SW 1271 (cell line): ENCODE results near the gene TEX14.

Experiments used
- DNase-seq, 2 experiments: peaks; one replicate each; lab custom pipeline; 2025; lab: John Stamatoyannopoulos, UW

TEX14 gene

DNA sequence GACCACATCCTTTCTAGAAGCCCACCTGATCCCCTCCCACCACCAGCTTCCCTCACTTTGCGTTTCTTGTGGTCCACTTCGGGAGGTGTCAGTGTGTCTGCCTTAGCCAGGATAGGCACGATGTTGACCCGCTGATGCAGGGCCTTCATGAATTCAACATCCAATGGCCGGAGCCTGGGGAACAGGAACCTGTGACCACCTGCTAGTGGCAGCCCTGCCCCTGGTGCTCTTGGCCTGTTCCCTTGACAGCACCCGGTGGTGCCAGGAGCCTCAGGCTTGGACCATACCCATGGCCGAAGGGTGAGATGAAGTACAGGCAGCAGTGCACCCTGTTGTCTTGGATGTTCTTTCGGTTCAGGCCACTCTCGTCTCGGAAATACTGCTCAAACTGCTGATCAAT is 170.2 kb downstream of the TEX14 start:
- DNase-seq = peak in 1 of 2 experiments; percentile 13

DNA sequence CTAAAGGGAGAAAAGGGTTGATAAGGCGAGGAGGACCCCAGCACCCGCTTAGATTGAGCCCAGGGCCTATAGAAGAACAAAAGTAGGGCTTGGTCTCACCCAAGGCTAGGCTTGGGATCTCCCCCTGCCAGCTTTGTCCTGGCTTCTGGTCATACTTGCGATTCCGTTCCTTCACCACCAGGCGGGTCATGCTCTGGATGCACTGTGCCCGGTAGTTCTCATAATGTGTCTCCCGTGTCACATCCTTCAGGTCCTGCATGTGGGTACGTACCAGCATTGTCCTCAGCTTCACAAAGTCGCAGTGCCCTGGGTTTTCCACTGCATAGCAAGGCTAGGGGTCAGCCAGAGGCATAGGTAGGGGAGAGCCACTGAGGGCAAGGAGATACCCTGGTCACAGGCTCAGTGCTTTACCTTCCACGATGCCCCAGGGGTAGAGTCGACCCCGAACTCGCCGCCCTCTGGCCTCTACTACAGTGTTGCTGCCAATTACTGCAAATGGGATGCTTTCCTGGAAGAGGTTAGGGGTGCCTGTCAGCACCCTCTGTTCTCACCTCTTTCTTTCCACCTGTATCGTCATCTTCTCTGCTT is 170.9 kb downstream of the TEX14 start:
- peak in 1 of 2 experiments; percentile 5 for DNase-seq

DNA sequence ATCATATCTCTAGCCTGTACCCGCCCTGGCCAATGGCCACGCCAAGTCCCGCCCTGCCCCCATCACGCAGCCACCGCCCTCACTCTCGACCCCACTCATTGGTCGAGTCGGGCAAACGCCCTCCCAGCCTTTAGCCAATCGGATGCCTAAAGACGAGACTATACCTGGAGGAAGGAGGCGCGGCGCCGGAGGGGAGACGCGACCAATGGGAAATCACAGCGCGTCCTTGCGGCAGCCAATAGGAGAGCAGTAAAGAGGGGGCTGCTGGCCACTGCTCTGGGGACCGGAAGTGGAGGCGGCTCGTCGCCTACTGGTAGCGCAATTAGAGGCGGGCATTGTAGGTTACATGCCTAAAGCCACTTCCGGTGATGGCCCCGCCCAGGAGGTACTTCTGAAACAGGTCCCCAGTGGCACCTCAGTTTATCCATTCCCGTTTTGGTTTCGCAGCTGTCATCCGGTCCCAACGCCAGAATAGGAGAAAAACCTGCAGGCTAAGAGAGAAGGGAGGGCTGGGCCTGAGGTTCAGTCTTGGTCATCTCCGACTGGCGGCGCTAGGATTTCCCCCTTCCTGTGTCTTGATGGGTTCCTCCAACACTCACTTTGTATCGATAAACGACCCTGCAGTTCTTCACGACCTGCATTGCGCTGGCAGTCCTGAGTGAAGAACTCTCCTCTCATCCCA is 173.8 kb downstream of the TEX14 start:
- peak; percentile 99 to 100 for DNase-seq

DNA sequence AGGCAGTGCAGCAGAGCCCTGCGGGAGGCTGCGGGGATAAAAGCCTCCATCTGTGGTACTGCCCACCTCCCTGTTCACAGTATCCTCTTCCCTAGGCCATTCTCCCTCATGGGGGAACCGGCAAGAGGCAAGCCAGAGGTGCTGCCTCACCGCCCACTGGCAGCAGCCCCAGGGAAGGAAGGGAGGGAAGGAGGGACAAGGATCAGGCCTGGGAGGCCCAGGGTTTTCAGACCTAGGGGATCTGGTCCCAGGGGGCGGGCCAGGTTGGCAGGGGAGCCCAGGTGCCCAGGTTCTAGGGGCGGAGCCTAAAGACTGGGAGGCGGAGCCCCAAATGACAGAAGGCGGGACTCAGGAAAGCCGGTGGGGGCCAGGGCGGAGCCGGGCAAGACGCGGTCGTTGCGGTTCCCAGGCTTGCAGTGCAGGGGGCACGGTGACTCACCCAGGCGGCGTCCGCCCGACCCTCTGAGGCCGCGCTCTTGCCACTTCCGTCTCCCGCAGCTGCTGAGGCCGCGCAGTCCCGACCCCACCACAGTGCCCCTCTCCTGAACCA is 174.4 kb downstream of the TEX14 start:
- no peak for DNase-seq

DNA sequence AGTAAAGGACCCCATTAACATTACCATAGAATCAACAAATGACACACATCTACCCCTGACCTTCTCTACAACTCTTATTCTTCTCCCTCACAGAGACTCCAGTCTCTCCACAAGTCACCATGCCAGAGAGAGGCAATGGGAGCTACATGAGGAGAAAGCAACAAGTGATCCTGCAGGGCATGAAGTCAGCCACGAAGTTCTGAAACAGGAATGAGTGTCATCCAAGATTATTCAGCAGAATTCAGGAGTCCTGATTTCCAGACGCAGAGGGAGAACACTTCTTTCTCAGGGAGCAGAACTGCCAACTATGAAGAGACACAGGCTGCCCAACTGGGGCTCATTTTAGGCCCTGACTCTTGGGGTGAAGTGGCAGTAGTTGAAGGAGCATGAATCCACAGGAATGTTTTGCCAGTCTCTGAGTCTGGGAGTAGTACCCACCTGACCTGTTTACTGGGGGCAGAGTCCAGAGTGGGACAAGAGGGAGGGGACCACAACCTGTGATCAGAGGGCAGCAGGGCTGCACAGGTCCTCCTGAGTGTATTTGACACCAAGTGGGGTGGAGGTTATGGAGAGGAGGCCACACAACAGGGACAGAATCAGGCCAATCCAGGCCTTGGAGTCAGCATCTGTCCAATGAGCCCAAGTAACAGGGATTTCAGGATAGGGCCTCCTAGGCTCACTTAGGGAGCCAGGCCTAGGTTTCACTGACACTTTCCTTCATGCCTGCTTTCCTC is 175.0 kb downstream of the TEX14 start:
- DNase-seq = no peak

DNA sequence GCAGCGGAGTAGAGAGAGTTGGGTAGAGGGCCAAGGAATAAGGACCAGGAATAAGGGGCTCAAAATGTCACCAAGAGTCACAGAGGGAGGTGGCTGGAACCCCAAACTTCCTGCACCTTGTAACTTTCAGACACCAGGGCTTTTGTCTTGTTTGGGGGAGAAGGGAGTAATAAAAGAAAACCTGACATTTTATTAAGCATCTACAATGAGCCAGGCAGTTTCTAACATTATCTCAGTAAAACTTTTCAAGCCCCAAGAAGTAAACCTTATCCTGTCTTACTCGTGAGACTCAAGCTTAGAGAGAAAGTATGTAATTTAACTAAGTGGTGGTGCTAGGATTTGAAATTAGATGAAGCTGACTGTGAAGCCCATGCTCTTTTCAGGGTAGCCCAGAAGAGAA is 176.6 kb downstream of the TEX14 start:
- no peak for DNase-seq

DNA sequence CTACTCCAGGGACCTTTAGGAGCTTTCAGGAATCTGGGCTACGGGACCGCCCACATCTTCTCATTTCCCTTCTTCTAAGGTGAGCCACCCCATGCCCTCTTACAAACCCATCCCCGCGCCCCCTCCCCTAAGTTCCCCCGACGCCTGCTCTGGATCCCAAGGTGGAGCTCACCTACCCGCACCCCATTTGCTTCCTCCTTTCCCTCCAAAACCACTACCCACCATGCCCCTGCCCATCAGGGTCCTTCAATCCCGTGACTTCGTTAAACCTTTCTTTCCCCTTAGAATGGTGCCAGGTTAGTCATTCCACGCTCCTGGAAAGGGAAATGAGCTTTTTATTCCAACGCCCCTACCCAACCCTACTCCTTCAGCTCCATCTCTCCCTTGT is 177.1 kb downstream of the TEX14 start:
- DNase-seq = no peak

DNA sequence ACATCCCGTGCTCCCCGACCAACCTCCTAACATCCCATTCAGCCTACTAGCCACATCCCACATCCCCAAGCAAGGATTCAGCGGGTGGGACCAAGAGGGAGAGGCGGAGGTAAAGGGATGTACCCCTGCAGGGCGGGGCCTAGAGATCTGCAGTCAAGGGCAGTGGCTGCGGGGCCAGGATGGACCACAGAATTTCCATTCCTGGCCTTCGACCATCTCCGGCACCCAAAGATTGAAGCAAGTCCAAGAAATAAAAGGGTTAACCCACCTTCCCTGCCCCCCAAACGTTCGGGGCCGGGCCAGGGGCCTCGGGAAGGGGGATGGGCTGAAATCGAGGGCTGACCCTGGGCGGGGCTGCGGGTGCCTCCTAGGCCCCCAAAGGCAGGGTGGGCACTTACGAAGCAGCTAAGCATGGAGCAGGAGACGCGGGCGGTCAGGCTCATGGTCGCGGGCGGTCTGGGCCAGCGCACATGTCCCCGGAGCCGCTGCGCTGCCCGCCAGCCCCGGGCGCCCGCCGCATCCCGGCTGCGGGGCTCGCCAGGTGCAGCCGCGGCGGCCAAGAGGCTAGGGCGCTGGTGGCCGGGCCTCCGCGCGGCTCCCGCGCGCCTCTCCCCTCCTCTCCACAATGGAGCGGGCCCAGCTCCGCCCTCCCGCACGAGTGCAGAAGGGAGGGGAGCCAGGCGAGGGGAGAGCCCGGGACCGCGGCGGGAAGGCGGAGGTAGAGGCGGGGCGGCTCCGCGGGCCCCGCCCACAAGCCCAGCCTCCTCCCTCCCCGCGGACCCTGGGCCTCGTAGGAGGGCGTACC is 177.7 kb downstream of the TEX14 start, which contains the start of gene MTMR4:
TSS of gene MTMR4 (minus strand) at position 674 of the 805 bp plus-strand sequence. CDS start at position 443, 231 bp downstream.
- DNase-seq = peak; percentile 41 to 68

DNA sequence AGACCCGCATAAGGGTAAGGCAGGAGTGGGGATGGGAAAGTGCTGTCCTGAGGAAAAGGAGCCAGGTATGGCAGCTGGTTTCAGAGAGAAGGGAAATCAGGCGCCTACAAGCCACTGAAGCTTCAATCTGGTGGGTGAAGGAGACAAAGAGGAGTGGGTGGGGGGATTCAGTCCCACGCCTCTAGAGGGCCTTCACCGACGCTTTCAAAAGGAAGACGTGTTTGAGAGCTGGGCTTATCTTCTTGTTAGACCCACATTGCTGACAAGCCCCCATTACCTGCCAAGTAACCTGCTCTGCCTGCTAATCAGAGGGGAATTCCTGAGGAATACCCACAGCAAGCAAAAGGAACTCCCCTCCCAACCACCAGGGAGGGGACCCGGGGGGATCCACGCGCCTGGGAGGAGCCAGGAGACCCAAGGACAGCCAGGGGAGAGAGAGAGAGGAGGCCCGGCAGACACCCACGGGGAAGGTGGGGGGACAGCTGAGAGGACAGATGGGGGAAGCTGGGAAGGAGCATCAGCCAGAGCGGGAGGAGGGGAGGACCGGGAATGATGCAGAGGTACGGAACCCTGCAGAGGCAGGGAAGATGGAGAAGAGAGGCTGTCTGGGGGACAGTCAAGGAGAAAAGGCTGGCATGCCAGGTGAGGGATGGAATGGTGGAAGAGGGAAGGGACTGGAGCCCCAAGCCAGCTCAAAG is 178.4 kb downstream of the TEX14 start:
- no peak for DNase-seq

DNA sequence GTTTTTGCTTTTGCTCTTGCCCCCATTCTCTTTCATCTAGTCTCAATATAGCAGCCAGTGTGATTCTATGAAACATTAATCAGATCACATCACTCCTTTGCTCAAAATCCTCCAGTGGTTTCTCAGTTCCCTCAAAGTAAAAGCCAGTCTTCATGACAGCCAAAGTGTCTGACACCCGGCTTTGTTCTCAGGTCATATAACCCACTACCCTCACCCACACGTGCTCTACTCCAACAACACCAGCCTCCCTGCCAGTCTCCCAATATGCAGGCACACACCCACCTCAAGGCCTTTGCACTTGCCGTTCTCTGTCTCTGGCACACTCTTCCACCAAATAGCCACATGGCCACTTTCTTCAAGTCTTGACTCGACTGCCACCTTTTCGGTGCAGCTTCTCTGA is 181.8 kb downstream of the TEX14 start:
- DNase-seq = no peak

DNA sequence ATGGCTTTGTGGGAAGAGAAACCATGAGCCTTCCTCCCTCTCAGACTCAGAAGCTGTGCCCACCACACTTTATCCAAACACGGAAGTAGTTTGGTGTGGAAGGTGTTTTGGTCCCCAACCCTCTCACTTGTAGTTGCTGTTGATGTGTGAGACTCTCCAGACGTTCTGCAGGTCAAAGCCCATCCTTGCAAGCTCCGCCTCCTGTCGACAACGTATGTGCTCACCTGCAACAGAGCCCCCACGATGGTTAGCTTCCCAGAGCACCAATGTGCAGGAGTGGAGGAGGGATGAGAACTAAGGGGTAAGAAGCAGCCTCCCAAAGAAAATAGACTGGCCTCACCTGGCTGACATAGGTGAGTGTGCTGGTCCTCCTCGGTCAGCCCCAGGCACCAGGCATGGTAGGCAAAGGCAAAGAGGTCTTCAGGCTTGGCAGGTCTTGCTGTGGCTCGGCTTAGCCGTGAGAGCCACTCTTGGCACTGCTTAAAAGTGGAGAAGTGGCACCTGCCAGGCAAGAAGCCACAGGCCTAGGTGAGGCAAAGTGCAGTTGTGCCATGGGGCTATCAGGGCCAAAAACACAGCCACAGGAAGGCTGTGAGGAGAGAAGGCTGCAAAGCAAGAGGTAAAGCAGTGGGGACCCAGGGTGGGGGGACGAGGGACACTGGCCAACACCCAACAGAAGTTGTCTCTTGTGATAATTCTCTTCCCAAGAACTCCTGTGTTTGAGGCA is 183.3 kb downstream of the TEX14 start:
- DNase-seq = no peak

DNA sequence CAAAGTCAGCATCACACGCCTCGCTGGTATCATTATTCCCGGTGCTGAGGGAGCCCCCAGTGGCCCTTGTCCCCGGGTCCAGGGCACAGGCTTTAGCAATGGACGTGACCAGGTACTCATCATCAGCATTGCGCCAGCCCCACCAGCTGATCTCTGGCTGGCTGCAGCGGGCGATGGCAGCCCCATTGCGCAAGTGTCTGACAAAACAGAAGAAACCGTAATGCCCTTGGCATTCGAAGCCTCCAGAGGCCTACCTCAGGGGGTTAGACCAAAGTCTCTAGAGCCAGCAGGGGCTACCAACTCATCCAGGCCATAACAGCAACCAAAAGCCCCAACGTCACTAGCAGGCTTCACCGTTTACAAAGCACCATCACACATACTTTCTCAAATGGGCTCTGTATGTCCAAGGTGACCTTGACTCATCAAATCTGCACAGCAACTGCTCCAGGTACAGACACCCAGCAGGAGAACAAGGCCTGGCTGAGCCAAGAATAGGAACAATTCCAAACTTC is 184.7 kb downstream of the TEX14 start:
- no peak for DNase-seq
